Neural progenitor cell (in vitro differentiated cells): Measurements from ENCODE around the gene FRAS1.

Experiments
- CTCF ChIP-seq: fragments of 200-600 bp; sonication (generic); IDR thresholded peaks from 2 replicates; pipeline ENCODE4 v1.5.1; 2017; ENCODE audit warnings: antibody characterized with exemption, mild to moderate bottlenecking
- EZH2 ChIP-seq: fragments of 200-600 bp; sonication (generic); IDR thresholded peaks from 2 replicates; pipeline ENCODE4 v1.6.1; 2017; ENCODE audit warnings: antibody characterized with exemption, mild to moderate bottlenecking, moderate library complexity

- TF ChIP-seq CTCF (no peak), EZH2 (no peak)
Observed at GRCh38 chr4:78156520-78156919, 99.4 kb downstream of the FRAS1 start.
